HG02970 (cell line): ENCODE results near the gene COL20A1.

Experiments
- ATAC-seq: cut with Tn5 transposase; IDR thresholded peaks from one replicate; pipeline ENCODE4 v1.9.1; 2021; ENCODE audit warnings: mild to moderate bottlenecking, moderate library complexity, moderate number of reproducible peaks; ENCODE audit not compliant: unreplicated experiment, low FRiP score

Gene COL20A1

DNA sequence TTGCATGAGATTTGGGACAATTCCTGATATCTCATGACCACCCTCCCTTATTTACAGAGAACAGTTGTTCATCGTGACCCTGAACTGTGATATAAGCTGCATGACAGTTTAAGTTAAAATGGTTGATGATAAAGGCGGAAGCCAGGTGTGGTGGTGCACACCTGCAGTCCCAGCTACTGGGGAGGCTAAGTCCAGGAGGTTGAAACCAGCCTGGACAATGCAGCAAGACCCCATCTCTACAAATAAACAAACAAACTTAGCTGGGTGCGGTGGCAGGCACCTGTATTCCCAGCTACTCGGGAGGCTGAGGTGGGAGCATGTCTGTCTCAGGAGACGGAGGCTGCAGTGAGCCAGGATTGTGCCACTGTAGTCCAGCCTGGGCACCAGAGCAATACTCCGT, 24.1 kb downstream of the COL20A1 start:
- no peak for ATAC-seq

DNA sequence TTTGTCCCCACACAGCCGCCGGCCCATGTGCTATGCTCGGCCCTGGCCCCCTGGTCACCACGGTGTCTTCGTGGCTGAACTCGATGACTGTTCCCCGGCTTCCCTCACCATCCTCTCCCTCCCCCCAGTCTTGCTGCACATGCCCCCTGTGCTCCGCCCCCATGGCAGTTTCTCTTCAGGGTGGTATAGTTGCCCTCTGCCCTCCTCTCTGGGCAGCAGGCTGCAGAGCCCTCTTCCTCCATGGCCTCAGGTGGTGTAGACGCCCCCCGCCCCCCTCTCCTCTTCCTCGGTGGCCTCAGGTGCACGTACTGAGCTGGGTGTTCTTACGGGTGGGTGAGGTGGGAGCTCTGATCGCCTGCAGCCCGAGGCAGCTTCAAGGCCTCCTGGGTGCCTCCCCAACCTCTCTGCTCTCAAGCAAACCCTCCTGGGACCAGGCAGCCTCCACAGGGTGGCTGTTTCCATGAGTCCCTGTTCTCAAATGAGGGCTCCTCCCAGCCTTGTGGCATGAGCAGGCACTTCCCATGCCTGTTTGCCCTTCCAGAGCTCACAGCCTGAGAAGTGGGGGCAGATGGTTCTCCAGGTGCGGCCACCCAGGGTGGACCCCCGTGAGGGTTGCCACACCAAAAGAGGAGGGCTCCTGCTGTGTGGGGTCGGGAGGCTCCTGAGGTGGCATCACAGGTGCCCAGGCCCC, 24.8 kb downstream of the COL20A1 start:
- no peak for ATAC-seq

DNA sequence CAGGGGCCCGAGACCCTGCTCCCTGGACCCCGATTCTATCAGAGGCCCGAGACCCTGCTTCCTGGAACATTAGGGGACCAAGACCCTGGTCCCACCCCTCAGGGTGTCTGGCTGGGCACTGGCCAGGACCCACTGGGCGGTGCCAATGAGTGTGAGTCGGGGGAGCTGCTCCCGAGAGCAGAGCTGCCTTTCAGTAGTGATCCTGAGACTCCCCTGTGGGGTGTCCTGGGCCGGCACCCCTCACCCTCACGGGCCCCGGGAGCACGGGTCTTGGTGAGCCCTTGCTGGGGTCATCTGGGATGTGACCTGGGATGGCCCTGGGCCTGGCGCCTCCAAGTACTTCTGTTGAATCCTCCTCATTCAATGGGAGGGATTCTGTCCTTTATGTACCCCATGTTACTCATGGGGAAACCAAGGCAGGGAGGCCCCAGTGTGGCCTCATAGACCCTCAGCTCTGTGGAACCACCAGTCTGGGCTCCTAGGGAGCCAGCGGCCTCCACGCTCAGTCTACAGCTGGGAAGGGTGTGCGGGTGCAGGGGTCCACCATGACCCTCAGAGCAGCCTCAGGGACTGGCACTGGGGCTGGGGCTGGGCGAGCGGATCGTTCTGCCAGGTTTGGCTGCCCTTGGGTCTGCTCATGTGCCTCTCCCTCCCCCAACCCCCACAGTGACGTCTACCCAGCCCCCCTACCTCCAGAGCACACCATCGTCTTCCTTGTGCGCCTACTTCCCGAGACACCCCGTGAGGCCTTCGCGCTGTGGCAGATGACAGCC, 25.6 kb downstream of the COL20A1 start:
- no peak for ATAC-seq

DNA sequence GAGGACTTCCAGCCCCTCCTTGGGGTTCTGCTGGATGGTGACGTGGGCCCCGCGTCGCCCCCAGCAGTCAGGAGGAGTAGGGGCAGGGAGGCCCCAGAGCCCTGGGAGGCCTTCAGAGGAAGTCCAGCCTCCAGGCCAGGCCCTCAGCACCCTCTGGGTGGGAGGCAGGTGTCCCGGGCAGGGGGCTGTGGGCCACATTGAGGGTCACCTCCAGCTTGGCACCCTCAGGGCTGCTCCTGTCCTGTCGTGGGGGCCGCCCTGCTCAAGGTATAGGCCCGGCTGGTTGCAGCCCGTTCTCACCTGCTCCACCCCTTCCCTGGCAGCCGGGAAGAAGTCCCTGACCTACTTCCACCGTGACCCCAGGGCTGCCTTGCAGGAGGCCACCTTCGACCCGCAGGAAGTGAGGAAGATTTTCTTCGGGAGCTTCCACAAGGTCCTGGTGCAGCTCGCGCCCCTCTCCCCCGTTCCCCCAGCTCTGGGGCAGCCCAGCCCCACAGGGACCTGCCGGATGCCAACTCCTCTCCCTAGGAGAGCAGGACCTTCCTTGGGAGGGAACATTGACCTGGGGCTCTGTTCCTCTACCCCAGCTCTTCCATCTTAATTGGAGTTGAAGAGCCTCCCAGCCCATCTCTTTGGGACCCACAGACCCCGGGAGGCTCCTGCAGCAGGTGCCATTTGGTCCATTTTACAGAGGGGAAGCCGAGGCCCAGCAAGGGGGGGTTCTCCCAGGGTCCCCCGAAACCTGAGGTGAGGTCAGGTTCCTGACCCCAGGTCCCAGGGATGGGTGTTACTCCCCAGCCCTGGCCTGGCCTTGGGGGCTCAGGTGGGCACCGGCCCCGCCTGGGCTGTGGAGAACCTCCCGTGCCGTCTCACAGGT, 26.4 kb downstream of the COL20A1 start:
- no peak for ATAC-seq

DNA sequence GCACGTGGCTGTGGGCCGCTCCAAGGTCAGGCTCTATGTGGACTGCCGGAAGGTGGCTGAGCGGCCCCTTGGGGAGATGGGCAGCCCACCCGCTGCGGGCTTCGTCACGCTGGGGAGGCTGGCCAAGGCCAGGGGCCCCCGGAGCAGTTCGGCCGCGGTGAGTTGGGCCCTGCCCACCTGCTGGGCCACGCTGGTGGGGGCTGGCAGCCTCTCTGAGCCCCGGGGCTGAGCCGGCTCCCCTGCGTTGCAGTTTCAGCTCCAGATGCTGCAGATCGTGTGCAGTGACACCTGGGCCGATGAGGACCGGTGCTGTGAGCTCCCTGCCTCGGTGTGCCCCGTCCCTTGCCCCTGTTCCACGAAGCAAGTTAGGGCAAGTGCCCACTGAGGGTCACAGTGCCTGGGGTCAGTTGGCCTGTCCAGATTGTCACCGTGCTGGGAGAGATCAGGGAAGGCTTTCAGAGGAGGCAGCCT, 27.1 kb downstream of the COL20A1 start:
- no peak for ATAC-seq

DNA sequence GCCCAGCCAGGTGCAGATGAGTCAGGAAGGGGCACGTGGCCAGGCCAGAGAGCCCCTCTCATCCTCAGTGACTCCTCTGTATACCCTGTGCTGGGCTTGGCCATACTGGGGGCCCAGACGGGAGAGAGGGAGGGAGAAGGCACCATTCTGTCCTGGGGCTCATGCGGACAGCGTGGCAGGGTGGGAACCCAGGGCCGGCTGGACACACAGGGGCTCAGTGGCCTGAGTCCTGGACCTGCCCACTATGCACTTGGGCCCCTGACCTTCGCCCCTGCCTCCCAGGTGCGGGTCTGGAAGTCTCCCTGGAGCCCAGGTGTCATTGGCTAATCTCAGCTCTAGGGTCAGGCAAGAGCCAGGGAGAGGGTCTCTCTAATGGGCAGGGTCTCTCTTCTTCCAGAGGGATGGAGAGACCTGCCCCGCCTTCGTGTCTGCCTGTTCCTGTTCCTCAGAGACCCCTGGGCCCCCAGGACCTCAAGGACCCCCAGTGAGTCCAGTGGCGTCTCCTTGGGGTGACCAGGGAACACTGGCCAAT, 27.7 kb downstream of the COL20A1 start:
- no peak for ATAC-seq

DNA sequence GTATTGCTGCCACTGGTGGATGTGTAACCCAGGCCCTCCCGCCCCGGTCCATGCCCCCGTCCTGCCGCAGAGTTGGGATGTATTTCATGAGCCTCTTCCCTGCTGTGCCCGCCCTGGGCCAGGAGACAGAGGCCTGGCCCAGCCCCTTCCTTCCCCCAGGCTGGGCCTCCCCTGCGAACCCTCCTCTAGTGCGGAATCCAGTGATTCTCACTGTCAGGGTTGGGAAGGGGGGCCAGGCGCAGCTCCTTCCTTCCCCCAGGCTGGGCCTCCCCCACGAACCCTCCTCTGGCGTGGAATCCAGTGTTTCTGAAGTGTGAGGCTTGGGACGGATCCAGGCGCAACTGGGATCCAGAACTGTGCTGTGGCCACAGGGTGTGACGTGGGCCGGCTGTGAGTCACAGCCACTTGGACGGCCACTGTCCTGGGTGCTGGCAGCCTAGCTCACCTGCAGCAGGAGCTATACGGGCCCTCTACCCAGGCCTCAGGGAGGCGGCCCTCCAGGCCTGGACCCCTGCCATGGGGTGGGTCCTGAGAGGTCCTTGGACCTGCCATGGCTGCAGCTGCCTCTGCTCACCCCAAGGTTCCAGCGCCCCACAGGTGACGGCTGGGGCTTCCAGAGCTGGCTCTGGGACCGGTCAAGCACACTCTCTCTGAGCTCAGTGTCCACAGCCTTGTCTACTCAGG, 28.3 kb downstream of the COL20A1 start:
- ATAC-seq: no peak

DNA sequence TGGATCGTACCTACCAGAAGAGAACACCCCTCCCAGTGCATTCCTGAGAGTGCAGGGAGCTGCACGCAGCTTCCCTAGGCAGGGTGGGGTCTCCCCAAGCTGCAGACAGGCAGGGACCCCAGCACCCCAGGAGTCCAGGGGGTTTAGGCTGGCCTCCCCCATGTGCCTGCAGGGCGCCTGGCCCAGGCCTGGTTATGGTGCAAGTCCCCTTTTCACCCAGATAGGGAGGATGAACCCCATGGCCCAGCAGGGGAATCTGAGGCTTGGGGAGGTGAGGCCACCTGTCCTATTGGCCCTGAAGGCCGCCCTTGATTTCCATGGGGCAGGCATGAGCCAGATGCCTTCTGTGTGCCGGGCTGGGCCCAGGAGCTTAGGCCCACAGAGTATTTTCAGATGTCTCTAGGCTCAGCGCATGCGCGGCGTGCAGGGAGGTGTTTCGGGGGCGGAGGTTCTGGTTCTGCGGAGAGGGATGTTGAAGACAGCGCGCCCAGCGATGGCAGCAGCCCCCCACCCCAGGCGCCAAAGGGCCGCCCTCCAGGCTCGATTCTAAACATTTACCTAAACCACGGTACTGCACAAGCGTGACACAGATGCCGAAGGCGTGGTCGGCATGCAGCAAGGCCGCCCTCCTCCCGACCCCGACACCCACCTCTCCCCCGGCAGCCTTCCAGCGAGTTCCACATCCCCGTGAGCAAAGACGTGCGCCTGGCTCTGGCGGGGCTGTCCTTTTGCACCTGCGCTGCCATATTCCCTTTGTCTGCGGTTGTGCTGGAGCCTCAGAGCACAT, 29.4 kb downstream of the COL20A1 start:
- no peak for ATAC-seq

DNA sequence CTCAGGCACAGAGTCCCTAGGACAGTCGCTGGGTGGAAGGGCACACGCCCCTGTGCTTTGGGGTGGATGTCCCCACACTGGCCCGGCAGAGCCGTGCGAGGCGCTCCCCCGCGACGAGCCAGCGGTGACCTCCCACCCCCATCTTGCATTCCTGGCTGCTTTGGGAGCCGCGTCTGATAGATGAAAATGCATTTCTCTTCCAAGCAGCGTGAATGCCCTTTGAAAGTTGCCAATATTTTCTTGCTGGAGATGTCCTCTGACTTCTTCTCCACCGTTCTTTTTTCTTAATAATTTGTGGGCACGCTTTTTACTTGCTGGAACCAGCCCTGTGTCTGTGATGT, 29.9 kb downstream of the COL20A1 start:
- ATAC-seq: no peak

DNA sequence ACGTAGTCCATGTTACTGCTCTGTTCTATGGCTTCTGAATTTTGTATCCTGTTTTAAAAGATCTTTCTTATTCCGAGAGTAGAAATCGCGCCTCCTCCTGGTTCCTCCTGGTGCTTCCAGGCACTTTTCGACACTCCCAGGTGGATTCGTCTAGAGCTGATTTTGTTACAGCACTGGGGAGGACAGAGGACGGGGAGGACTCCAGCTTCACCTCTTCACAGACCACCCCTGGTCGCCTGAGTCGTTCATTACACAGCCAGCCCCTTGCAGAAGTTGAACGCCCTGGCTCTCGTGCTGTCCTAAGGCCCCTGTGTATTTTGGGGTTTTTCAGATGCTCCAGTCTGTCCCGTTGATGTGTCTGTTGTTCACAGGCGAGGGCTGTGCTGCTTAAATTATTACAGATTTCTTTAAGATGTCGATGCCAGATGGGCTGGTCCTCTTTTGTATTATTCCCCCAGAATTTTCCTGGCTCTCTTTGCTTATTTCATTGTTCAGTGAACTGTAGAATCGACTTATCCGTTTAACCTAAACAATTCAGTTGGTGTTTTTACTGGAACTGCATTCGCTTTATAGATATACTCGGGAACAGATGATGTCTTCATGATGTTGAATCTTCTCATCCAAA, 30.5 kb downstream of the COL20A1 start:
- no peak for ATAC-seq

DNA sequence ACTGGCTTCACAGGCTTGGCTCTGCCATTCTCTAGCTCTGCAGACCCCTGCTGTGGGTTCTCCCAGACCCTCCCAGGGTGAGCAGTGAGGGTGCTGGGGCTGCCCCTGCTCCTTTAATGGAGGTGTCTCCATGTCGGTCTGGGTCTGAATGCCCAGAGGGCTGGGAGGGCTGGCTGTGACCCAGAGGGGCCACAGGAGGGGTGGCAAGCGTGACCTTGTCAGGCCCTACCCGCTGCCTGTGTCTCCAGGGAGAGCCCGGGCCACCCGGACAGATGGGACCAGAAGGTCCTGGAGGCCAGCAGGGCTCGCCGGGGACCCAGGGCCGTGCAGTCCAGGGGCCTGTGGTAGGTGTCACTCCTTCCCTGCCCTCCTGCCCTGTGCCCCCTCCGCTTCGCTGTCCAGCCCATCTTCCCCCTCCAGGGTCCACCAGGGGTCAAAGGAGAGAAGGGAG, 32.1 kb downstream of the COL20A1 start:
- ATAC-seq: no peak

DNA sequence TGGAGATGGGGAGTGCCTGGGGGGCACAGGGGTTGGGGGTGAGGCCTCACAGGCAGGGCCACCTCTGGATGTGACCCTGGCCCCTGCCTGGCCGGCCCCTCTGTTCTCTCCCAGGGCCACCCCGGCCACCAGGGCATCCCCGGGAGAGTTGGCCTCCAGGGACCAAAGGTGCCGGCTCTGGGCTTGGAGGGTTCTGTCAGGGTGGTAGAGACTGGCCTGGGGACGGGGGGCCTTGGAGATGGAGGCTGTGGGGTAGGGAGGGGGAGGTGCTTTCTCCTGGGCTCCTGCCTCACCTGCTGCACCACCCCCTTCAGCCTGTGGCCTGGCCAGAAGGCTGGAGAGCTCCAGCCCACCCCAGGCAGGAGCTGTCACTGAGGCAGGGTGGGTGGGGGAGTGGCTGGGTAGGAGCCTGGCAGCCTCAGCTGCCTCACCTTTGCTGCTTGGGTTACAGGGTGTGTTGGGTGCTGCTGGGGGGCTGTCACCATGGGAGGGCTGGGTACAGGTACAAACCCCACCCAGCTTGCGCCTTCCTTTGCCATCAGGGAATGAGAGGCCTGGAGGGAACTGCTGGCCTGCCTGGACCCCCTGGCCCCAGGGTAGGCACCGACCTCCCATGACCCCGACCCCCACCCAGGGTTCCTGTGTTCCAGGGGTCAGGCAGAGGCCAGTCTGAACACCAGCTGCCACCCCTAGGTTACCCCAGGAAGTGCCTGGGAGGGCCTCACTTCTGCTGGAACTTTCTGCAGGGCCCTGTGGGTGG, 32.7 kb downstream of the COL20A1 start:
- ATAC-seq: no peak

DNA sequence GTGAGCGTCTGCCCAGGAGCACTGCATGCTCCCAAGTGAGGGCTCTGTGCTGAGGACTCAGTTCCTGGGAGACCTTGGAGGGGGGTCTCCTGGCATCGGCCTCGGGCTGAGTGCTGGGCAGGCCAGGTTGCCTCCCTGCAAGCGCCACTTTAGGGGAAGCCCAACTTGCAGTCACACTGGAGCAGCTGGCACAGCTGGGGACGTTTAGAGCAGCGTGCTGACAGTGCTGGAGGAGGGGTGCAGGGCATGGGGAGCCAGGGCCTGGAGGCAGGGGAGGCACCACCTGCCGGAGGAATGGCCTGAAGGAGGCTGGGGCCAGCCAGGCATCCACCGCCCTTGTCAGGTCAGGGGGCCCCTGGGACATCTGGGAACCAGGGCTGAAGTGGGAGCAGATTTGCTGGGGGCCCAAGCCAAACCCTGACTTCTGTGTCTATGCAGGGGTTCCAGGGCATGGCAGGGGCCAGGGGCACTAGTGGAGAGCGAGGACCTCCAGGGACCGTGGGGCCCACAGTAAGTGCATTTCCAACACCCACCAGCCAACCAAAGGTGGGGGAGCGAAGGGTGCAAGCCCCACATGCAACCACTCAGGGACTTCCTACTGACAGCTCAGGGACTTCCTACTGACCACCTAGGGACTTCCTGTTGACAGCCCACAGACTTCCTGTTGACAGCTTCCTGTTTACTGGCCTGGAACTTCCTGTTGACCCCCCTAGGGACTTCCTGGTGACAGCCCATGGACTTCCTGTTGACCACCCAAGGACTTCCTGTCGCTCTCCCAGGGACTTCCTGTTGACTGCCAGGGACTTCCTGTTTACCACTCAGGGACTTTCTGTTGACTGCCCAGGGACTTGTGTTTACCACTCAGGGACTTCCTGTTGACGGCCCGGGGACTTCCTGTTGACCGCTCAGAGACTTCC, 33.6 kb downstream of the COL20A1 start:
- ATAC-seq: no peak

DNA sequence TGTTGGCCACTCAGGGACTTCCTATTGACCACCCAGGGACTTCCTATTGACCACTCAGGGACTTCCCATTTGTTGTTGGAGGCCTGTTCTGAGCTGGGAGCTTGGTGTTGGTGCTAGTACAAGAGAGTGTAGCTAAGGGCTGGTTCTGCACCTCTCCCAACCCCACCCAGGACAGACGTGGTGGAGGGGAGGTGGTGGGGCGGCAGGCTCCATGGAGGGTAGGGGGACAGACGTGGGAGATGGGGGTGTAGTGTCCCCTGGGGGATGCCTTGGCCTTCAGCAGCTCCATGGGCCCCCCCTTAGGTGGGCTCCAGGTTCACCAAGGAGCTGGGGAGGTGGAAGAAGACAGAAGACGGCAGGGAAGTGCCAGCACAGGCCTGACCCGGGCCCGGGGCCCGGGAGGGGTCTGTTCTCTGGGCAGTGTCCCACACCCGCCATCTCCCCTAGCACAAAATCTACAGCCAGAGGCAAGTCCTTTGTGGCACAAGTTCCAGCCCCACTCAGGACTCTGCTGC, 34.3 kb downstream of the COL20A1 start:
- ATAC-seq: no peak

DNA sequence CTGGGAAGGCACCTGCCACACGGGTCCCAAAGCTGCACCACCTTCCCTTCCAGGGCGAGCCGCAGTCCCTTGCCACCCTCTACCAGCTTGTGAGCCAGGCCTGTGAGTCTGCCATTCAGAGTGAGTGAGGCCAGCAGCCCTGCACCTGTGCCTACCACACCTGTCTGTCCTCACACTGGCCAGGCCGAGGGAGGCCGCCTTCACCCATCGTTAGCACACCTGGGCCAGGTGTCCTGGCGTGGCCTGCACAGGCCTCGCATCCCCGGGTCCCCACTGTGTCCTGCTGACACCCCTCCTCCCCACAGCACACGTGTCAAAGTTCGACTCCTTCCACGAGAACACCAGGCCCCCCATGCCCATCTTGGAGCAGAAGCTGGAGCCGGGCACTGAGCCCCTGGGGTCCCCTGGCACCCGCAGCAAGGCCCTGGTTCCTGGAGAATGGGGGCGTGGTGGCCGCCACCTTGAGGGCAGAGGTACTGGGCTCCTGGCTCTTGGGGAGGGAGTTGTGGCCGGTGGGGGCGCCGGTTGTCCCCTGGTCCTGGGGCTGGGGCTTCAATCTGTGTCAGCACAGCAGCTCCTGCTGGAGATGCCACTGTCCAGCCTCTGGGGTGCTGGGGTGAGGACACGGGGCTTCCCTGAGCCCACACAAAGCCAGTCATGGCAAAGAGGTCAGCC, 35.2 kb downstream of the COL20A1 start:
- ATAC-seq: no peak

DNA sequence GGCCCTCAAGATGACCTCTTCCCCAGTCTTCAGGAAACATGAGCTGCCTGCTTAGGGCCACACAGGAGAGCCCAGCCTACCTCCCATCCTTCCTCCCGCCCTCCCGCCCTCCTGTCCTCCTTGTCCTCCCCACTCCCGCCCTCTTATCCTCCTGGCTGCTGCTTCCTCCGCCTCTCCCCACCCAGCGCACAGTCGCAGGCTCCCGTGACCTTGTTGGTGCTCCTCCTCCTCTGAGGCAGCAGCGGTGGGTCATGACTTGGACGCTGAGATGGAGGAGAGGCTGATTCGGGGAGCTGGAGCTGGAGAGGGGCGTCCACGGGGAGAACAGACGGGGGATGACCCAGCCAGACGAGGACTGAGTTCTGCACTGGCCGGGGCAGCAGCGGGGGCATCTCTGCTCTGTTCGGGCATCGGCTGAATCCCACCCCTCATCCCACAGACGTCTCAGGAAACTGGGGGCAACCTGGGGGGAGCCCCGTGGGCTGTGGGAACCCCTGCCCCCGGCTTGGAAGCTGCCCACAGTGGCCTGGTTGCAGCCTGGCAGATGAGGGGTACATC, 35.8 kb downstream of the COL20A1 start:
- no peak for ATAC-seq
